Natural killer cell (primary cell): ENCODE results near the gene PABPN1L. TPM values are rescaled to one million over a fixed set of nuclear protein-coding genes. Genes with fewer than 3 reads are reported as not detected.
A peak's percentile ranks its signal among the peaks of the same experiment; 100 is the strongest.

Experiments
- ATAC-seq, 3 donors: fragments of 150-1000 bp in 2 of 3; fragments of 200-7000 bp in 1 of 3; cut with Tn5 transposase; 1 replicate in 1 of 3; 2 replicates in 2 of 3; pipeline ENCODE4 v1.10.0; 2021; ENCODE audit warnings: mild to moderate bottlenecking in 2 of 3, moderate library complexity in 2 of 3
- DNase-seq, 2 donors: peaks; one replicate each; pipeline versions ENCODE4 v3.0.0 to v3.0.0-alpha.2; 2013 to 2021; ENCODE audit warnings: mixed read lengths in 1 of 2
- H3K27ac ChIP-seq: one replicate; pipeline ENCODE4 v1.5.1; 2013; ENCODE audit warnings: mild to moderate bottlenecking, low read length
- H3K27me3 ChIP-seq: one replicate; pipeline ENCODE4 v1.6.1; 2013; ENCODE audit warnings: low read length; ENCODE audit not compliant: control insufficient read depth, insufficient read depth
- H3K36me3 ChIP-seq: one replicate; pipeline ENCODE4 v1.6.1; 2013; ENCODE audit warnings: low read length; ENCODE audit not compliant: control insufficient read depth, insufficient read depth
- H3K4me1 ChIP-seq: one replicate; pipeline ENCODE4 v1.6.1; 2013; ENCODE audit warnings: low read length; ENCODE audit not compliant: control insufficient read depth, insufficient read depth
- H3K4me3 ChIP-seq: one replicate; pipeline ENCODE4 v1.5.1; 2013; ENCODE audit warnings: low read length
- H3K9me3 ChIP-seq: one replicate; pipeline ENCODE4 v1.6.1; 2013; ENCODE audit warnings: low read length; ENCODE audit not compliant: control insufficient read depth, insufficient read depth
- H3K27ac Mint-ChIP-seq, 2 donors: one replicate each; pipeline ENCODE4 v1.8.0; 2022; ENCODE audit warnings: mild to moderate bottlenecking in 2 of 2, mixed read lengths in 2 of 2, moderate library complexity in 1 of 2
- H3K27me3 Mint-ChIP-seq, 2 donors: one replicate each; pipeline ENCODE4 v1.8.0; 2022; ENCODE audit warnings: low read depth in 2 of 2, mixed read lengths in 2 of 2
- H3K36me3 Mint-ChIP-seq: one replicate; pipeline ENCODE4 v1.8.0; 2022; ENCODE audit warnings: mixed read lengths
- H3K4me1 Mint-ChIP-seq, 2 donors: one replicate each; pipeline ENCODE4 v1.8.0; 2022; ENCODE audit warnings: mixed read lengths in 2 of 2
- H3K4me3 Mint-ChIP-seq: one replicate; pipeline ENCODE4 v1.8.0; 2022; ENCODE audit warnings: mild to moderate bottlenecking, moderate library complexity, mixed read lengths
- H3K9me3 Mint-ChIP-seq, 2 donors: one replicate each; pipeline ENCODE4 v1.8.0; 2022; ENCODE audit warnings: mixed read lengths in 2 of 2
- CTCF ChIP-seq: fragments of 200-600 bp; IDR thresholded peaks from one replicate; pipeline ENCODE4 v1.8.0; 2022; ENCODE audit warnings: antibody characterized with exemption
- WGBS: methylation state at CpG from one replicate; pipeline ENCODE4 v1.1.7; 2013; ENCODE audit warnings: missing lambda C conversion rate; ENCODE audit not compliant: insufficient coverage; 5-methylcytosine and 5-hydroxymethylcytosine counted together
- intact Hi-C: fragments of 100-400 bp; cut with micrococcal nuclease; formaldehyde crosslinking; loops from one replicate; pipeline ENCODE4 v1.14.2; 2022
- total RNA-seq, 4 donors: library from RNA; stranded (reverse); fragments of 120-200 nt in 1 of 4; gene quantifications; one replicate each; pipeline versions ENCODE4 v1.2.3 to v1.2.4, GENCODE V29; 2013 to 2022

PABPN1L gene
- total RNA-seq, 3 donors from 2014 or later (not counting 1 experiment from before 2014, with no cell fraction given), result 0.43 TPM; not detected in 2

- Mint-ChIP-seq H3K4me3 (no peak overlapping the region), H3K36me3 (no peaks in the 10 kb centered on the region), H3K27me3 (no peaks in the 10 kb centered on the region), H3K4me1 (peaks cover 0 to 2% of the 10 kb centered on the region in 2 donors), H3K27ac (no peak overlapping the region), H3K9me3 (no peaks in the 10 kb centered on the region)
- 93% methylated on average over 41 of the region's 41 CpGs for WGBS
- ATAC-seq (no peak), DNase-seq (no peak)
- Histone ChIP-seq H3K9me3 (no peaks in the 10 kb centered on the region), H3K4me1 (peaks cover 9% of the 10 kb centered on the region), H3K27ac (no peak overlapping the region), H3K27me3 (no peaks in the 10 kb centered on the region), H3K36me3 (peaks cover 6% of the 10 kb centered on the region), H3K4me3 (no peak overlapping the region)
- intact Hi-C loops, result no loop called here
- no peak for TF ChIP-seq CTCF
Measured at GRCh38 chr16:88816736-88817535, 49.5 kb downstream of the PABPN1L start.

- Histone ChIP-seq H3K4me3 (no peak overlapping the region), H3K27ac (no peak overlapping the region), H3K27me3 (no peaks in the 10 kb centered on the region), H3K36me3 (no peaks in the 10 kb centered on the region), H3K9me3 (no peaks in the 10 kb centered on the region), H3K4me1 (peaks cover 11% of the 10 kb centered on the region)
- TF ChIP-seq CTCF, result peak; percentile 60
- DNase-seq (peak; percentile 36 to 70), ATAC-seq (no peak)
- intact Hi-C loops, result no loop called here
- H3K36me3 Mint-ChIP-seq, result no peaks in the 10 kb centered on the region
- peaks cover 4 to 9% of the 10 kb centered on the region in 2 donors for H3K4me1 Mint-ChIP-seq
- WGBS, result 57% methylated on average over 19 of the region's 19 CpGs
- H3K27me3 Mint-ChIP-seq, result no peaks in the 10 kb centered on the region
- no peaks in the 10 kb centered on the region for H3K9me3 Mint-ChIP-seq
- no peak overlapping the region for H3K27ac Mint-ChIP-seq
- no peak overlapping the region for H3K4me3 Mint-ChIP-seq
Measured at GRCh38 chr16:88815901-88816589, 50.4 kb downstream of the PABPN1L start.

- no peak overlapping the region for H3K27ac Mint-ChIP-seq
- no peak overlapping the region for H3K27ac ChIP-seq
- peaks cover 7 to 15% of the 10 kb centered on the region in 2 donors for H3K4me1 Mint-ChIP-seq
- H3K36me3 ChIP-seq, result no peaks in the 10 kb centered on the region
- no peak for ATAC-seq
- no peaks in the 10 kb centered on the region for H3K27me3 ChIP-seq
- H3K4me3 Mint-ChIP-seq, result no peak overlapping the region
- DNase-seq, result no peak
- H3K4me3 ChIP-seq, result no peak overlapping the region
- no peak for TF ChIP-seq CTCF
- 93% methylated on average over 10 of the region's 10 CpGs for WGBS
- no peaks in the 10 kb centered on the region for H3K9me3 ChIP-seq
- H3K27me3 Mint-ChIP-seq, result no peaks in the 10 kb centered on the region
- no peaks in the 10 kb centered on the region for H3K9me3 Mint-ChIP-seq
- peaks cover 19% of the 10 kb centered on the region for H3K4me1 ChIP-seq
- intact Hi-C loops, result no loop called here
- no peaks in the 10 kb centered on the region for H3K36me3 Mint-ChIP-seq
Measured at GRCh38 chr16:88815227-88815626, 51.2 kb downstream of the PABPN1L start.
